ENCODE measurements around the gene CDKAL1.

DNA sequence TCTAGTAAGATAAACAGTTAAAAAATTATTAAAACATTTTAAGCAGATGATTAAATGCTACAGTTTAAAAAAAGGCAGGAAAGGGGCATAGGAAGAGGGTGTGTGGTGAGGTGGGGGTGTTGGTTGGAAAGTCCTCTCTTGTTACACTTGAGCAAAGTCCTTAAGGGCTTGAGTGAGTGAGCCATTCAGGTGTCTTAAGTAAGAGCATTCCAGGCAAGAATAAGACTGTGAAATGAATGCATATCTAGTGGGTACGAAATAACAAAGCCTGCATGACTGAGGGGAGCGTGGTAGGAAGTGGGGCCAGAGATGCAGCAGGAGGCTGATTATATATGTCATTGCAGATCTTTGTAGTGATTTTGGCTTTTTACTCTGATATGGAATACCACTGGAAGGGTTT, 5.1 kb downstream of the CDKAL1 start:
- TF ChIP-seq, protein P1, sequence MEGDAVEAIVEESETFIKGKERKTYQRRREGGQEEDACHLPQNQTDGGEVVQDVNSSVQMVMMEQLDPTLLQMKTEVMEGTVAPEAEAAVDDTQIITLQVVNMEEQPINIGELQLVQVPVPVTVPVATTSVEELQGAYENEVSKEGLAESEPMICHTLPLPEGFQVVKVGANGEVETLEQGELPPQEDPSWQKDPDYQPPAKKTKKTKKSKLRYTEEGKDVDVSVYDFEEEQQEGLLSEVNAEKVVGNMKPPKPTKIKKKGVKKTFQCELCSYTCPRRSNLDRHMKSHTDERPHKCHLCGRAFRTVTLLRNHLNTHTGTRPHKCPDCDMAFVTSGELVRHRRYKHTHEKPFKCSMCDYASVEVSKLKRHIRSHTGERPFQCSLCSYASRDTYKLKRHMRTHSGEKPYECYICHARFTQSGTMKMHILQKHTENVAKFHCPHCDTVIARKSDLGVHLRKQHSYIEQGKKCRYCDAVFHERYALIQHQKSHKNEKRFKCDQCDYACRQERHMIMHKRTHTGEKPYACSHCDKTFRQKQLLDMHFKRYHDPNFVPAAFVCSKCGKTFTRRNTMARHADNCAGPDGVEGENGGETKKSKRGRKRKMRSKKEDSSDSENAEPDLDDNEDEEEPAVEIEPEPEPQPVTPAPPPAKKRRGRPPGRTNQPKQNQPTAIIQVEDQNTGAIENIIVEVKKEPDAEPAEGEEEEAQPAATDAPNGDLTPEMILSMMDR (IDR thresholded peaks at IDR 0.05) = no peak
- TF ChIP-seq POLR2A (IDR thresholded peaks at IDR 0.05) = no peak
